ENCODE results near the gene PDE6H. TPM values are rescaled to one million over a fixed set of nuclear protein-coding genes. Genes with fewer than 3 reads are reported as not detected.

Gene PDE6H
- total and polyA plus RNA-seq, 2 of the 8 experiments (the other 6 are each of a cell fraction or from before 2014, with no cell fraction given), result not detected

DNA sequence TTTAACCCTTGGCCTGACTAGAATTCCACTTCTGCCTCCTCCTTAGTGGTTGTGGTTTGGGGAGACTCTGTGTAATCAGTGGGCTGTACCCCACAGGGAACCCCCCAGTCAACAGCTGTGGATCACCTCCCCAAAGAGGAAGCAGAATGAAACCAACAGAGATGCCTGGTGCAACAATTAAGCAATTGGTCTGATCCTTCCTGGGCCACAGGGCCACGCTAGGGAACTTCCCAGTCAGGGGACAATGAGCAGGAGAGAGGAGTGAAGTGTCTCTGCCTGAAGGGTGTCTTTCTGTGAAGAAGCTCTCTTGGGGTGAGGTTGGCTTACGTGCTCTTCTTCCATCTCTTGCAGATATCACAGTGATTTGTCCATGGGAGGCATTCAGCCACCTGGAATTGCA is 8.2 kb downstream of the PDE6H start (continued):
- TF ChIP-seq, protein P1, sequence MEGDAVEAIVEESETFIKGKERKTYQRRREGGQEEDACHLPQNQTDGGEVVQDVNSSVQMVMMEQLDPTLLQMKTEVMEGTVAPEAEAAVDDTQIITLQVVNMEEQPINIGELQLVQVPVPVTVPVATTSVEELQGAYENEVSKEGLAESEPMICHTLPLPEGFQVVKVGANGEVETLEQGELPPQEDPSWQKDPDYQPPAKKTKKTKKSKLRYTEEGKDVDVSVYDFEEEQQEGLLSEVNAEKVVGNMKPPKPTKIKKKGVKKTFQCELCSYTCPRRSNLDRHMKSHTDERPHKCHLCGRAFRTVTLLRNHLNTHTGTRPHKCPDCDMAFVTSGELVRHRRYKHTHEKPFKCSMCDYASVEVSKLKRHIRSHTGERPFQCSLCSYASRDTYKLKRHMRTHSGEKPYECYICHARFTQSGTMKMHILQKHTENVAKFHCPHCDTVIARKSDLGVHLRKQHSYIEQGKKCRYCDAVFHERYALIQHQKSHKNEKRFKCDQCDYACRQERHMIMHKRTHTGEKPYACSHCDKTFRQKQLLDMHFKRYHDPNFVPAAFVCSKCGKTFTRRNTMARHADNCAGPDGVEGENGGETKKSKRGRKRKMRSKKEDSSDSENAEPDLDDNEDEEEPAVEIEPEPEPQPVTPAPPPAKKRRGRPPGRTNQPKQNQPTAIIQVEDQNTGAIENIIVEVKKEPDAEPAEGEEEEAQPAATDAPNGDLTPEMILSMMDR (IDR thresholded peaks at IDR 0.05; ENCODE audit: control extremely low read depth in 1 of 3, insufficient read depth in 1 of 3, low read depth in 1 of 3, low read length in 3 of 3), result no peak
- no peak for TF ChIP-seq TBP (IDR thresholded peaks at IDR 0.05; ENCODE audit: low read depth, low read length)
- no peak for TF ChIP-seq CHD1 (IDR thresholded peaks at IDR 0.05; ENCODE audit: low read depth, low read length)
- no peak for TF ChIP-seq HDAC2 (IDR thresholded peaks at IDR 0.05; ENCODE audit: borderline replicate concordance in 1 of 2, low read depth in 2 of 2, low read length in 2 of 2)
- no peak for TF ChIP-seq SIX5 (IDR thresholded peaks at IDR 0.05; ENCODE audit: low read depth, low read length)

Data from H1 (cell line).